ENCODE measurements around the gene MUC6. TPM values are rescaled to one million over a fixed set of nuclear protein-coding genes. Genes with fewer than 3 reads are reported as not detected.

Gene MUC6, protein sequence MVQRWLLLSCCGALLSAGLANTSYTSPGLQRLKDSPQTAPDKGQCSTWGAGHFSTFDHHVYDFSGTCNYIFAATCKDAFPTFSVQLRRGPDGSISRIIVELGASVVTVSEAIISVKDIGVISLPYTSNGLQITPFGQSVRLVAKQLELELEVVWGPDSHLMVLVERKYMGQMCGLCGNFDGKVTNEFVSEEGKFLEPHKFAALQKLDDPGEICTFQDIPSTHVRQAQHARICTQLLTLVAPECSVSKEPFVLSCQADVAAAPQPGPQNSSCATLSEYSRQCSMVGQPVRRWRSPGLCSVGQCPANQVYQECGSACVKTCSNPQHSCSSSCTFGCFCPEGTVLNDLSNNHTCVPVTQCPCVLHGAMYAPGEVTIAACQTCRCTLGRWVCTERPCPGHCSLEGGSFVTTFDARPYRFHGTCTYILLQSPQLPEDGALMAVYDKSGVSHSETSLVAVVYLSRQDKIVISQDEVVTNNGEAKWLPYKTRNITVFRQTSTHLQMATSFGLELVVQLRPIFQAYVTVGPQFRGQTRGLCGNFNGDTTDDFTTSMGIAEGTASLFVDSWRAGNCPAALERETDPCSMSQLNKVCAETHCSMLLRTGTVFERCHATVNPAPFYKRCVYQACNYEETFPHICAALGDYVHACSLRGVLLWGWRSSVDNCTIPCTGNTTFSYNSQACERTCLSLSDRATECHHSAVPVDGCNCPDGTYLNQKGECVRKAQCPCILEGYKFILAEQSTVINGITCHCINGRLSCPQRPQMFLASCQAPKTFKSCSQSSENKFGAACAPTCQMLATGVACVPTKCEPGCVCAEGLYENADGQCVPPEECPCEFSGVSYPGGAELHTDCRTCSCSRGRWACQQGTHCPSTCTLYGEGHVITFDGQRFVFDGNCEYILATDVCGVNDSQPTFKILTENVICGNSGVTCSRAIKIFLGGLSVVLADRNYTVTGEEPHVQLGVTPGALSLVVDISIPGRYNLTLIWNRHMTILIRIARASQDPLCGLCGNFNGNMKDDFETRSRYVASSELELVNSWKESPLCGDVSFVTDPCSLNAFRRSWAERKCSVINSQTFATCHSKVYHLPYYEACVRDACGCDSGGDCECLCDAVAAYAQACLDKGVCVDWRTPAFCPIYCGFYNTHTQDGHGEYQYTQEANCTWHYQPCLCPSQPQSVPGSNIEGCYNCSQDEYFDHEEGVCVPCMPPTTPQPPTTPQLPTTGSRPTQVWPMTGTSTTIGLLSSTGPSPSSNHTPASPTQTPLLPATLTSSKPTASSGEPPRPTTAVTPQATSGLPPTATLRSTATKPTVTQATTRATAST (N-terminal part only)
- total RNA-seq, result not detected

DNA sequence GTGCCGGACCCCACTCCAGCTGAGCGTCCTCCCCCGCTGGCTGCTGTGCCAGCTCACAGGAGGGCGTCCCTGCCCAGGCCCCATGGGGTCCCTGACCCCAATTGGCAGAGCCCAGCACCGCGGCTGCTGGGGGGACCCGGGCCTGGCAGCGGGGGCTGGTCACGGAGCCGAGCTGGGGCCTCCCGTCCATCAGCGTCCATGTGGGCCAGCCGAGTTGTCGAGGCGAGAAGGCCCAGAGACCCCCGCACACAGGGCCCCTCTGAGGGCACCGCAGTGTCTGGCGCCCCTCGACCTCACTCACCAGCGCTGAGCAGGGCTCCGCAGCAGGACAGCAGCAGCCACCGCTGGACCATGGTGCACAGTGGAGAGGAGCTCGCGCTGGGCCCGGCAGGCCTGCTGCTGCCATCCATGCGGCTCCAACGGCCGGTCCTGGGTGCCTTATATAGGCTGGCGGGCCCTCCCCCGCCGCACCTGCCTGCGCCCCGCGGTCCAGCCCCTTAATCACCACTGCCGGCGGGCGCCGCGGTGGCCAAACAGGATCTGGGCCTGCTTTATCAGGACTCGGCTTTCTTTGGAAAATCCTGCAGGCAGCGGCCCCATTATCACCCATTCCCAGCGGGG lies at the start of gene MUC6:
Gene MUC6, minus strand, starts transcription at position 416 of the 621 bp plus-strand sequence. Its CDS starts 63 bp downstream, at position 353.
- Mint-ChIP-seq H3K27me3 (no peaks in the 10 kb centered on the region), H3K4me1 (no peaks in the 10 kb centered on the region), H3K9me3 (ENCODE audit: low read depth) (peaks cover 5% of the 10 kb centered on the region), H3K36me3 (ENCODE audit: low read depth) (no peaks in the 10 kb centered on the region), H3K27ac (no peak within 1 kb of the TSS), H3K4me3 (no peak within 1 kb of the TSS)
- DNase-seq (no peak), ATAC-seq (no peak)
- POLR2A ChIA-PET, result no interaction called here
- intact Hi-C loops (cut with DNase I, micrococcal nuclease), result no loop called here
- CTCF ChIA-PET, result no interaction called here

DNA sequence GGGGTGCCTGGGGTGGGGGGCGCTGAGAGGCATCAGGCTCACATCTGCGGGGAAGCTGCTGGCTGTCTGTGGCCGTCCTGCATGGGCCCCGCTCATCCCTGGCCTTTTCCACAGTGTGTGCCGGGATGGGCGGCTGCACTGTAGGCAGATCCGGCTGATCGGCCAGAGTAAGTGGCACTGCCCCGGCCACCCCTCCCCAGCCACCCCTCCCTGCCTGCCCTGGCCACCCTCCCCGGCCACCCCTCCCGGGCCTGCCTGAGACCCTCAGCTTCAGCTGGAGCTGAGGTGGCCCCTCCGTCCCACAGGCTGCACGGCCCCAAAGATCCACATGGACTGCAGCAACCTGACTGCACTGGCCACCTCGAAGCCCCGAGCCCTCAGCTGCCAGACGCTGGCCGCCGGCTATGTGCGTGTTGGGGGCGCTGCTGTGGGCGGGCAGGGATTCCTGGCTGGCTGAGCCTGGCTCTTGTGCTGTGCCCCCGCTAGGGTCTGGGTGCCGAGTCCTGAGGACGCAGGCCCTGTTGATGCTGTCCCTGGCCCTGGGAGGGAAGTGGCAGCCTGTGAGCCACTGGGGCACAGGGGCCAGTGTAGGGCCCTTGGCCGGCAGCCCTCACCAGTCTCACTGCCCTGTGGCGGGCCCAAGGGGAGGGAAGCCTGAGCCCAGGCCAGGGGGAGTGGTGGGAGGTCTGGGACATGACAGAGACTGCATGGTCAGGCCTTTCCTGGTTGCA lies 49.1 kb upstream of the MUC6 start:
- CTCF ChIA-PET, result interaction anchor here (0.6 kb wide), 1 partner anchor 526 kb away, joined by 3 read pairs; no protein-coding TSS in a partner anchor
- Mint-ChIP-seq H3K27me3 (no peaks in the 10 kb centered on the region), H3K9me3 (ENCODE audit: low read depth) (no peaks in the 10 kb centered on the region), H3K36me3 (ENCODE audit: low read depth) (no peaks in the 10 kb centered on the region), H3K4me3 (no peak overlapping the region), H3K4me1 (no peaks in the 10 kb centered on the region), H3K27ac (no peak overlapping the region)
- no peak for DNase-seq
- no peak for ATAC-seq
- POLR2A ChIA-PET, result no interaction called here
- intact Hi-C loops (cut with DNase I, micrococcal nuclease), result loop anchor here in 1 of 2 experiments (10.0 kb wide), 1 partner anchor 59 kb away; no protein-coding TSS in a partner anchor

DNA sequence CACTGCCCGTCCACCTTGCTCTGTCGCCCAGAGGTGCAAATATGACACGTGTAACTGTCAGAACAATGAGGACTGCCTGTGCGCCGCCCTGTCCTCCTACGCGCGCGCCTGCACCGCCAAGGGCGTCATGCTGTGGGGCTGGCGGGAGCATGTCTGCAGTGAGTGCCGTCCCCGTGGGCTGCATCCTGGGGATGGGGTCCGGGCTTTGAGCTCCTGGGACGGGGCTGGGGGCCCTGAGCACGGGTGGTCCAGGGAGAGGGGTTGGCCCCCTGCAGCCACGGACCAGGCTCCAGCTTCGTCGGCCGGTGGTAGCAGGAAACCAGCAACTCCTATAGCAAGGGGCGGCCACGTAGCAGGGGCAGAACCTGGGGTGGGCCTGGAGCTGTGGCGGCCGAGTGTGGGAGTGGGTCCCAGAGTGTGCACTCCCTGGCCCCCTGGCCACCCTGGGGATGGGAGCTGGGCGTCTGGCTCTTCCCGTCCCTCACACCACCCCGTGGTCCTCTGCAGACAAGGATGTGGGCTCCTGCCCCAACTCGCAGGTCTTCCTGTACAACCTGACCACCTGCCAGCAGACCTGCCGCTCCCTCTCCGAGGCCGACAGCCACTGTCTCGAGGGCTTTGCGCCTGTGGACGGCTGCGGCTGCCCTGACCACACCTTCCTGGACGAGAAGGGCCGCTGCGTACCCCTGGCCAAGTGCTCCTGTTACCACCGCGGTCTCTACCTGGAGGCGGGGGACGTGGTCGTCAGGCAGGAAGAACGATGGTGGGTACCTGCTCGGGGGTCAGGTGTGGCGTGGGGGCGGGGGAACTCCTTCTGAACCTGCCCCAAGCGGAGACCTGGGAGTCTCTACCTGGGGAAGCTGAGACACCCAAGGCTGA lies 48.3 kb upstream of the MUC6 start:
- H3K27me3 Mint-ChIP-seq, result no peaks in the 10 kb centered on the region
- no peak for ATAC-seq
- H3K27ac Mint-ChIP-seq, result no peak overlapping the region
- ChIA-PET POLR2A (no interaction called here), CTCF (interaction anchor here (0.6 kb wide), 1 partner anchor 527 kb away, joined by 3 read pairs; no protein-coding TSS in a partner anchor)
- no peaks in the 10 kb centered on the region for H3K36me3 Mint-ChIP-seq (ENCODE audit: low read depth)
- no peak overlapping the region for H3K4me3 Mint-ChIP-seq
- no peaks in the 10 kb centered on the region for H3K9me3 Mint-ChIP-seq (ENCODE audit: low read depth)
- H3K4me1 Mint-ChIP-seq, result no peaks in the 10 kb centered on the region
- no peak for DNase-seq
- intact Hi-C loops (cut with DNase I, micrococcal nuclease), result loop anchor here in 1 of 2 experiments (10.0 kb wide), 1 partner anchor 60 kb away; no protein-coding TSS in a partner anchor

DNA sequence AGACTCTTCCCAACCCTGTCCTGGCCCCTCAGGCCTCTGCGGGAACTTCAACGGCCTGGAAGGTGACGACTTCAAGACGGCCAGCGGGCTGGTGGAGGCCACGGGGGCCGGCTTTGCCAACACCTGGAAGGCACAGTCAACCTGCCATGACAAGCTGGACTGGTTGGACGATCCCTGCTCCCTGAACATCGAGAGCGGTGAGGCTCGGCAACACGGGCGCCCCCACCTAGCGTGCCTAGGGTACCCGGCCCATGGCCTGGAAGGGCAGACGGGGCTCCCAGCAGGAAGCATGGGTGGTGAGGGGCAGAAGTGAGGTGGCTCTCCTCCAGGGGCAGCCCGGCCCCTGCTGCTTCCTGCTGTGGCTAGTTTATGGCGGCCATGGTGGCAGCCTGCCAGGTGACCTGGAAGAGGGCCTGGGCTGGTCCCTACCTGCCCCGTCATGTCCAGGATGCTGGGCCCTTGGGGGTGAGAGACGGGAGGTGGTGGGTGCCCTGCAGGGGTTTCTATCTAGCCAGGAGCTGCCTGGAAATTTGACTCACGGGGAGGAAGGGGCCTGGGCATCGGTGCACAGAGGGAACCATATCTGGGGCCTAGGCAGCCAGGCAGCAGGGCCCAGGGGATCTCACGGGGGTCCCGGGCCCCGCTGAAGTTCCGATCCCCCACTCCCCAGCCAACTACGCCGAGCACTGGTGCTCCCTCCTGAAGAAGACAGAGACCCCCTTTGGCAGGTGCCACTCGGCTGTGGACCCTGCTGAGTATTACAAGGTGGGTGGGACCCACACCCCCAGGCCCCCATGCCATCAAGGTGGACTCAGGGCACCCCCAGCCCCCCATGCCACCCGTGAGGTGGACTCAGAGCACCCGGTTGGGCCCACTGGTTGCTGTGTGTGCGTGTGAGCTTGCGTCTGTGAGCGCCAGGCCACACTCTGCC lies 47.4 kb upstream of the MUC6 start:
- no peak for DNase-seq
- Mint-ChIP-seq H3K27me3 (no peaks in the 10 kb centered on the region), H3K9me3 (ENCODE audit: low read depth) (no peaks in the 10 kb centered on the region), H3K27ac (no peak overlapping the region), H3K4me1 (no peaks in the 10 kb centered on the region), H3K36me3 (ENCODE audit: low read depth) (no peaks in the 10 kb centered on the region), H3K4me3 (no peak overlapping the region)
- ATAC-seq, result no peak
- POLR2A ChIA-PET, result no interaction called here
- intact Hi-C loops (cut with DNase I, micrococcal nuclease), result loop anchor here in 1 of 2 experiments (10.0 kb wide), 1 partner anchor 61 kb away; no protein-coding TSS in a partner anchor
- CTCF ChIA-PET, result no interaction called here

DNA sequence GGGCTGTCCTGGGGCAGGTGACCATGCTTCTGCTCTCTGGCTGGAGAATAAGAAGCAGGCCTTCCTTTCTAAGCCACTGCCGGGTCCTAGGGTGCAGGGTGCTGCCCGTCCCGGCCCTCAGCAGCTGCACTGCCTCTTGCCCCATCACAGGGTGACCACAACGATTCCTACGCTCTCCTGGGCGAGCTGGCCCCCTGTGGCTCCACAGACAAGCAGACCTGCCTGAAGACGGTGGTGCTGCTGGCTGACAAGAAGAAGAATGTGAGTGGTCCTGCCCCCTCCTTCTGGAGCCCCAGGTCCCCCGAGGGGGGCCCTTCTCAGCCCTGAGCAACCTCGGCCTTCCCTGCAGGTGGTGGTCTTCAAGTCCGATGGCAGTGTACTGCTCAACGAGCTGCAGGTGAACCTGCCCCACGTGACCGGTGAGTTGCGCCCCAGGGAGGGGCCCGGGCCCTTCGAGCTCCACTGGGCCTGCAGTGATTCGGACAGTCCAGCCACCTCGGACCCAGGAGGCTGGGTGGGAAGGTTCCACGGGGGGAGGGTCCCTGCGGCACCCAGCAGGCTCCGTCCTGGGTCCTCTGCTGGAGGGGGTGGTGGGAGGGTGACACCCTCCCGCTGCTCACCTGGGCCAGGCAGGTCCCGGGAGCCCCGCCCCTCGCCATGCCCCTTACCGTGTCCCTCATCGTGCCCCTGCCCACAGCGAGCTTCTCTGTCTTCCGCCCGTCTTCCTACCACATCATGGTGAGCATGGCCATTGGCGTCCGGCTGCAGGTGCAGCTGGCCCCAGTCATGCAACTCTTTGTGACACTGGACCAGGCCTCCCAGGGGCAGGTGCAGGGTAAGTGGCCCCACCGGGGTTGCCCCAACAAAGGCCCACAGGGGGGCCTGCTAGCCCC lies 46.5 kb upstream of the MUC6 start:
- H3K27me3 Mint-ChIP-seq, result no peaks in the 10 kb centered on the region
- no peak for DNase-seq
- intact Hi-C loops (cut with DNase I, micrococcal nuclease), result loop anchor here in 1 of 2 experiments (10.0 kb wide), 1 partner anchor 62 kb away; no protein-coding TSS in a partner anchor
- H3K4me3 Mint-ChIP-seq, result no peak overlapping the region
- ChIA-PET POLR2A (no interaction called here), CTCF (no interaction called here)
- no peaks in the 10 kb centered on the region for H3K4me1 Mint-ChIP-seq
- H3K27ac Mint-ChIP-seq, result no peak overlapping the region
- no peaks in the 10 kb centered on the region for H3K9me3 Mint-ChIP-seq (ENCODE audit: low read depth)
- ATAC-seq, result no peak
- no peaks in the 10 kb centered on the region for H3K36me3 Mint-ChIP-seq (ENCODE audit: low read depth)

DNA sequence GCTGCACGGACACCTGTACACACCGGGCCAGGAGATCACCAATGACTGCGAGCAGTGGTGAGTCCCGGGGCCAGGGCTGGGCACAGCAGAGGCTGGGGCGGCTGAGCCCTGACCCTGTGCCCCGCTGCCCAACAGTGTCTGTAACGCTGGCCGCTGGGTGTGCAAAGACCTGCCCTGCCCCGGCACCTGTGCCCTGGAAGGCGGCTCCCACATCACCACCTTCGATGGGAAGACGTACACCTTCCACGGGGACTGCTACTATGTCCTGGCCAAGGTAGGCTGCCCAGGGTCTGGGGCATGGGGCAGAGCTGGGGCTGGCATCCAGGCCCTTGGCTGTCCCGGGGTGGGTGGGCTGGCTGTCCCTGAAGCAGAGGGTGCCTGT lies 45.8 kb upstream of the MUC6 start:
- POLR2A ChIA-PET, result no interaction called here
- Mint-ChIP-seq H3K9me3 (ENCODE audit: low read depth) (no peaks in the 10 kb centered on the region), H3K27ac (no peak overlapping the region), H3K27me3 (no peaks in the 10 kb centered on the region), H3K4me3 (no peak overlapping the region), H3K4me1 (no peaks in the 10 kb centered on the region), H3K36me3 (ENCODE audit: low read depth) (no peaks in the 10 kb centered on the region)
- ATAC-seq (no peak), DNase-seq (no peak)
- CTCF ChIA-PET, result no interaction called here
- intact Hi-C loops (cut with DNase I, micrococcal nuclease), result loop anchor here in 1 of 2 experiments (10.0 kb wide), 1 partner anchor 62 kb away; no protein-coding TSS in a partner anchor

DNA sequence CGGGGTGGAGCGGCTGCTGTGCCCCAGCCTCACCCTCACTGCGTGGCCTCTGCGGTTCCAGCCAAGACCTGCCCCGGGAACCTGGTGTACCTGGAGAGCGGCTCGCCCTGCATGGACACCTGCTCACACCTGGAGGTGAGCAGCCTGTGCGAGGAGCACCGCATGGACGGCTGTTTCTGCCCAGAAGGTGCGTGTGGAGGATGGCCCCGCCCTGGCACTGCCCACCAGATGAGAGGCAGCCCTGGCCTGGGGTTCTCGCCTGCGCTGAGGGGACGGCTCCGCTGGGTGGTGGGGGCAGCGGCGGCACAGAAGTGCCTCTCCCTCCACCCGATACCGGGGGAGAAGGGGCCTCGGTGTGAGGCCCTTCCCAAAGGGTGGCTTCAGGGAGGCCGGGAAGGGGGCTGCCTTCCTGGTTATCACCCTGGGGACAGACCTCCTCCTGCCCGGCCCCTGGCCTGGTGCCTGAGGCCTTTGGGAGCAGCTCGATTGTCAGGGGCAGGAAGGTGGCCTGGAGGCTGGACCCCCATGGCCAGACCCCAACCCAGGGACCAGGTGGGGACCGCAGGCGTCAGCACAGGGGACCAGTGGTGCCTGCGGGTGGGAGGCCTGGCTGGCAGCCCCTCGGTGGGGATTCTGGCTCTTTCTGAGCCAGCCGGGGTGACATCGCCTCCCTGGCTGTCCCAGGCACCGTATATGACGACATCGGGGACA lies 45.2 kb upstream of the MUC6 start:
- no peak overlapping the region for H3K27ac Mint-ChIP-seq
- H3K9me3 Mint-ChIP-seq (ENCODE audit: low read depth), result no peaks in the 10 kb centered on the region
- no peak overlapping the region for H3K4me3 Mint-ChIP-seq
- CTCF ChIA-PET, result no interaction called here
- intact Hi-C loops (cut with DNase I, micrococcal nuclease), result loop anchor here in 1 of 2 experiments (10.0 kb wide), 1 partner anchor 63 kb away; no protein-coding TSS in a partner anchor
- POLR2A ChIA-PET, result no interaction called here
- no peaks in the 10 kb centered on the region for H3K36me3 Mint-ChIP-seq (ENCODE audit: low read depth)
- H3K27me3 Mint-ChIP-seq, result no peaks in the 10 kb centered on the region
- DNase-seq (no peak), ATAC-seq (no peak)
- H3K4me1 Mint-ChIP-seq, result no peaks in the 10 kb centered on the region

DNA sequence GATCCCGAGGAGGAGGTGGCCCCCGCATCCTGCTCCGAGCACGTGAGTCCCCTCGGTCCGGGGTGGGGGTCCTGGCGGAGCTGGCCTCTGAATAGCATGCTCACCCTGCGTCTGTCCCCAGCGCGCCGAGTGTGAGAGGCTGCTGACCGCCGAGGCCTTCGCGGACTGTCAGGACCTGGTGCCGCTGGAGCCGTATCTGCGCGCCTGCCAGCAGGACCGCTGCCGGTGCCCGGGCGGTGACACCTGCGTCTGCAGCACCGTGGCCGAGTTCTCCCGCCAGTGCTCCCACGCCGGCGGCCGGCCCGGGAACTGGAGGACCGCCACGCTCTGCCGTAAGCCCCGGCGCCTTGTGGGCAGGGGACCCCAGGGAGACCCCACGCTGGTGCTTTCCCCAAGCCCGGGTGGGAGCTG lies 41.7 kb upstream of the MUC6 start:
- intact Hi-C loops (cut with DNase I, micrococcal nuclease), result no loop called here
- H3K27ac Mint-ChIP-seq, result no peak overlapping the region
- no peaks in the 10 kb centered on the region for H3K9me3 Mint-ChIP-seq (ENCODE audit: low read depth)

More for the DNA sequence above, 41.7 kb upstream of the MUC6 start:
- ChIA-PET POLR2A (no interaction called here), CTCF (no interaction called here)
- Mint-ChIP-seq H3K4me1 (no peaks in the 10 kb centered on the region), H3K27me3 (no peaks in the 10 kb centered on the region), H3K36me3 (ENCODE audit: low read depth) (no peaks in the 10 kb centered on the region), H3K4me3 (no peak overlapping the region)
- ATAC-seq, result no peak
- DNase-seq, result no peak
